ENCODE results near the gene NAV3.

DNA sequence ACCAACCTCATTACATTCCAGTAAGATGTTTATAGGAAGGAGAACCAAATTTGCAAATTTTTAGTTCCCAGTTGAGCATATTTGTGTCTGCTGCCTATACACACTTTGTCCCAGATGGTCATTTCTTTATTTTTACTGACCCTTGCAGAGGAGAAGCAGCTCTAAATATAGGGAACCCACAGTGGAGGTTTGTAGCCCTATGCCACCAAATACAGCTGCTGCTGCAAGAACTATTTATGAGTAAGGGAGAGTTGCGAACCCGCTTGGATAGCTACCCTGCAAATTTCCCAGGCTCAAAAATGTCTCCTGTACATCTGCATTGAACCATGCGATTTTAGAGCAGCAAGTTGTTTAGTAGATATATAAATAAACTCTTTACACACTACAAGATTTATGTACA, 48.2 kb downstream of the NAV3 start:
- TF ChIP-seq, protein P1, sequence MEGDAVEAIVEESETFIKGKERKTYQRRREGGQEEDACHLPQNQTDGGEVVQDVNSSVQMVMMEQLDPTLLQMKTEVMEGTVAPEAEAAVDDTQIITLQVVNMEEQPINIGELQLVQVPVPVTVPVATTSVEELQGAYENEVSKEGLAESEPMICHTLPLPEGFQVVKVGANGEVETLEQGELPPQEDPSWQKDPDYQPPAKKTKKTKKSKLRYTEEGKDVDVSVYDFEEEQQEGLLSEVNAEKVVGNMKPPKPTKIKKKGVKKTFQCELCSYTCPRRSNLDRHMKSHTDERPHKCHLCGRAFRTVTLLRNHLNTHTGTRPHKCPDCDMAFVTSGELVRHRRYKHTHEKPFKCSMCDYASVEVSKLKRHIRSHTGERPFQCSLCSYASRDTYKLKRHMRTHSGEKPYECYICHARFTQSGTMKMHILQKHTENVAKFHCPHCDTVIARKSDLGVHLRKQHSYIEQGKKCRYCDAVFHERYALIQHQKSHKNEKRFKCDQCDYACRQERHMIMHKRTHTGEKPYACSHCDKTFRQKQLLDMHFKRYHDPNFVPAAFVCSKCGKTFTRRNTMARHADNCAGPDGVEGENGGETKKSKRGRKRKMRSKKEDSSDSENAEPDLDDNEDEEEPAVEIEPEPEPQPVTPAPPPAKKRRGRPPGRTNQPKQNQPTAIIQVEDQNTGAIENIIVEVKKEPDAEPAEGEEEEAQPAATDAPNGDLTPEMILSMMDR (conservative IDR thresholded peaks at IDR 0.05; ENCODE audit: low read depth in 2 of 2), result no peak
- TF ChIP-seq JUNB (IDR thresholded peaks at IDR 0.05; ENCODE audit: unreplicated experiment) (no peak), EZH2phosphoT487 (IDR thresholded peaks at IDR 0.05; ENCODE audit: unreplicated experiment) (no peak), POLR2AphosphoS5 (IDR thresholded peaks at IDR 0.05; ENCODE audit: low read depth) (no peak), EZH2 (IDR thresholded peaks at IDR 0.05; ENCODE audit: low read depth, unreplicated experiment) (no peak), CREB1 (CRISPR knock-in tag; IDR thresholded peaks at IDR 0.05; ENCODE audit: low read depth) (no peak), NANOG (IDR thresholded peaks at IDR 0.05; ENCODE audit: borderline replicate concordance) (no peak), STAT1 (IDR thresholded peaks at IDR 0.05; ENCODE audit: unreplicated experiment) (no peak), ZNF331 (CRISPR knock-in tag; IDR thresholded peaks at IDR 0.05; ENCODE audit: low read depth) (no peak), ZNF114 (CRISPR knock-in tag; IDR thresholded peaks at IDR 0.05) (no peak)
- TF ChIP-seq, protein P2, sequence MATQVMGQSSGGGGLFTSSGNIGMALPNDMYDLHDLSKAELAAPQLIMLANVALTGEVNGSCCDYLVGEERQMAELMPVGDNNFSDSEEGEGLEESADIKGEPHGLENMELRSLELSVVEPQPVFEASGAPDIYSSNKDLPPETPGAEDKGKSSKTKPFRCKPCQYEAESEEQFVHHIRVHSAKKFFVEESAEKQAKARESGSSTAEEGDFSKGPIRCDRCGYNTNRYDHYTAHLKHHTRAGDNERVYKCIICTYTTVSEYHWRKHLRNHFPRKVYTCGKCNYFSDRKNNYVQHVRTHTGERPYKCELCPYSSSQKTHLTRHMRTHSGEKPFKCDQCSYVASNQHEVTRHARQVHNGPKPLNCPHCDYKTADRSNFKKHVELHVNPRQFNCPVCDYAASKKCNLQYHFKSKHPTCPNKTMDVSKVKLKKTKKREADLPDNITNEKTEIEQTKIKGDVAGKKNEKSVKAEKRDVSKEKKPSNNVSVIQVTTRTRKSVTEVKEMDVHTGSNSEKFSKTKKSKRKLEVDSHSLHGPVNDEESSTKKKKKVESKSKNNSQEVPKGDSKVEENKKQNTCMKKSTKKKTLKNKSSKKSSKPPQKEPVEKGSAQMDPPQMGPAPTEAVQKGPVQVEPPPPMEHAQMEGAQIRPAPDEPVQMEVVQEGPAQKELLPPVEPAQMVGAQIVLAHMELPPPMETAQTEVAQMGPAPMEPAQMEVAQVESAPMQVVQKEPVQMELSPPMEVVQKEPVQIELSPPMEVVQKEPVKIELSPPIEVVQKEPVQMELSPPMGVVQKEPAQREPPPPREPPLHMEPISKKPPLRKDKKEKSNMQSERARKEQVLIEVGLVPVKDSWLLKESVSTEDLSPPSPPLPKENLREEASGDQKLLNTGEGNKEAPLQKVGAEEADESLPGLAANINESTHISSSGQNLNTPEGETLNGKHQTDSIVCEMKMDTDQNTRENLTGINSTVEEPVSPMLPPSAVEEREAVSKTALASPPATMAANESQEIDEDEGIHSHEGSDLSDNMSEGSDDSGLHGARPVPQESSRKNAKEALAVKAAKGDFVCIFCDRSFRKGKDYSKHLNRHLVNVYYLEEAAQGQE (IDR thresholded peaks at IDR 0.05; ENCODE audit: unreplicated experiment), result no peak
- TF ChIP-seq, protein P3, sequence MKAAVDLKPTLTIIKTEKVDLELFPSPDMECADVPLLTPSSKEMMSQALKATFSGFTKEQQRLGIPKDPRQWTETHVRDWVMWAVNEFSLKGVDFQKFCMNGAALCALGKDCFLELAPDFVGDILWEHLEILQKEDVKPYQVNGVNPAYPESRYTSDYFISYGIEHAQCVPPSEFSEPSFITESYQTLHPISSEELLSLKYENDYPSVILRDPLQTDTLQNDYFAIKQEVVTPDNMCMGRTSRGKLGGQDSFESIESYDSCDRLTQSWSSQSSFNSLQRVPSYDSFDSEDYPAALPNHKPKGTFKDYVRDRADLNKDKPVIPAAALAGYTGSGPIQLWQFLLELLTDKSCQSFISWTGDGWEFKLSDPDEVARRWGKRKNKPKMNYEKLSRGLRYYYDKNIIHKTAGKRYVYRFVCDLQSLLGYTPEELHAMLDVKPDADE (IDR thresholded peaks at IDR 0.05), result no peak
